HEK293 (cell line): ENCODE results near the gene GLRA2.

Source experiments
- CTCF ChIP-seq: fragments of 450-650 bp; formaldehyde crosslinking; IDR thresholded peaks from 2 replicates; pipeline ENCODE4 v1.5.1; 2016; ENCODE audit warnings: missing biosample characterization, missing genetic modification characterization
- MZF1 ChIP-seq: fragments of 450-650 bp; formaldehyde crosslinking; IDR thresholded peaks from 2 replicates; pipeline ENCODE4 v1.5.1; 2017; ENCODE audit warnings: missing biosample characterization, missing genetic modification characterization, borderline replicate concordance
- PRDM10 ChIP-seq: fragments of 450-650 bp; formaldehyde crosslinking; IDR thresholded peaks from 2 replicates; pipeline ENCODE4 v1.5.1; 2016; ENCODE audit warnings: missing biosample characterization, missing genetic modification characterization
- YY1 ChIP-seq: fragments of 450-650 bp; formaldehyde crosslinking; IDR thresholded peaks from 2 replicates; pipeline ENCODE4 v1.5.1; 2018; ENCODE audit warnings: missing biosample characterization, missing genetic modification characterization
- ZBTB11 ChIP-seq: fragments of 450-650 bp; formaldehyde crosslinking; conservative IDR thresholded peaks from 2 replicates; pipeline ENCODE4 v1.5.1; 2016; ENCODE audit warnings: low read depth, missing biosample characterization, missing genetic modification characterization
- ZBTB48 ChIP-seq: fragments of 450-650 bp; formaldehyde crosslinking; IDR thresholded peaks from 2 replicates; pipeline ENCODE4 v1.5.1; 2016; ENCODE audit warnings: missing biosample characterization, missing genetic modification characterization
- ZNF112 ChIP-seq: fragments of 450-650 bp; formaldehyde crosslinking; IDR thresholded peaks from 2 replicates; pipeline ENCODE4 v1.5.0; 2017; ENCODE audit warnings: missing biosample characterization, missing genetic modification characterization
- ZNF140 ChIP-seq: fragments of 450-650 bp; formaldehyde crosslinking; IDR thresholded peaks from 2 replicates; pipeline ENCODE4 v1.5.1; 2016; ENCODE audit warnings: missing biosample characterization, missing genetic modification characterization
- ZNF292 ChIP-seq: fragments of 450-650 bp; formaldehyde crosslinking; IDR thresholded peaks from 2 replicates; pipeline ENCODE4 v1.5.1; 2016; ENCODE audit warnings: low read depth, missing biosample characterization, missing genetic modification characterization, borderline replicate concordance
- ZNF580 ChIP-seq: fragments of 450-650 bp; formaldehyde crosslinking; IDR thresholded peaks from 2 replicates; pipeline ENCODE4 v1.5.1; 2016; ENCODE audit warnings: missing biosample characterization, missing genetic modification characterization
- ZNF629 ChIP-seq: fragments of 450-650 bp; formaldehyde crosslinking; IDR thresholded peaks from 2 replicates; pipeline ENCODE4 v1.5.1; 2017; ENCODE audit warnings: missing biosample characterization, missing genetic modification characterization
- ZNF777 ChIP-seq: fragments of 450-650 bp; formaldehyde crosslinking; IDR thresholded peaks from 2 replicates; pipeline ENCODE4 v1.5.1; 2017; ENCODE audit warnings: missing biosample characterization, missing genetic modification characterization, borderline replicate concordance

GRCh38 chrX:14598330-14598729 lies 69.0 kb downstream of the GLRA2 start:
- TF ChIP-seq ZNF112 (tag by site-specific recombination) (no peak), ZNF140 (no peak), CTCF (tag by site-specific recombination) (no peak), ZNF629 (no peak), ZNF580 (tag by site-specific recombination) (no peak), ZBTB48 (no peak), MZF1 (tag by site-specific recombination) (no peak), ZBTB11 (no peak), PRDM10 (tag by site-specific recombination) (no peak), ZNF777 (tag by site-specific recombination) (no peak), YY1 (tag by site-specific recombination) (no peak), ZNF292 (tag by site-specific recombination) (no peak)
